Measurements from ENCODE around the gene SLMAP.

SLMAP gene

DNA sequence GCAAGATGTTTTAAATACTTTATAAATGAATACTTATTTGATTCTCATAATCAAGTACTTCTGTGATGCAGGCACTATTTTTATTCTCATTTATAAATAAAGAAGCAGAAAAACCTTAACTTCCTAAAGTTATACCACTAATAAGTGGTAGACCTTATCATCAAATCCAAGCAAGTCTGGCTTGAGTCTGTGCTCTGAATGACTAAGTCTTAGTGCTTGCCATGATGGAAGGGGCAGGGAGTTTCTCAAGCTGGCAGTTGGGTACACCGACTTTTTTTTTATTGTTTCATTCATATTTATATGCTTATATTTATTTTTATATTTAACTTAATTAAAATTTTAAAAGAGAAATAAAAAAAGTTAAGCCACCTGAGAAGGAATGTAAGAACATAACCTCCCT, 23.6 kb downstream of the SLMAP start:
- no peak overlapping the region for H3K4me3 ChIP-seq (ENCODE audit: low read depth, low read length)
- no peak for DNase-seq (ENCODE audit: low read depth)
- TF ChIP-seq, protein P1, sequence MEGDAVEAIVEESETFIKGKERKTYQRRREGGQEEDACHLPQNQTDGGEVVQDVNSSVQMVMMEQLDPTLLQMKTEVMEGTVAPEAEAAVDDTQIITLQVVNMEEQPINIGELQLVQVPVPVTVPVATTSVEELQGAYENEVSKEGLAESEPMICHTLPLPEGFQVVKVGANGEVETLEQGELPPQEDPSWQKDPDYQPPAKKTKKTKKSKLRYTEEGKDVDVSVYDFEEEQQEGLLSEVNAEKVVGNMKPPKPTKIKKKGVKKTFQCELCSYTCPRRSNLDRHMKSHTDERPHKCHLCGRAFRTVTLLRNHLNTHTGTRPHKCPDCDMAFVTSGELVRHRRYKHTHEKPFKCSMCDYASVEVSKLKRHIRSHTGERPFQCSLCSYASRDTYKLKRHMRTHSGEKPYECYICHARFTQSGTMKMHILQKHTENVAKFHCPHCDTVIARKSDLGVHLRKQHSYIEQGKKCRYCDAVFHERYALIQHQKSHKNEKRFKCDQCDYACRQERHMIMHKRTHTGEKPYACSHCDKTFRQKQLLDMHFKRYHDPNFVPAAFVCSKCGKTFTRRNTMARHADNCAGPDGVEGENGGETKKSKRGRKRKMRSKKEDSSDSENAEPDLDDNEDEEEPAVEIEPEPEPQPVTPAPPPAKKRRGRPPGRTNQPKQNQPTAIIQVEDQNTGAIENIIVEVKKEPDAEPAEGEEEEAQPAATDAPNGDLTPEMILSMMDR (IDR thresholded peaks at IDR 0.05; ENCODE audit: control insufficient read depth, extremely low read depth, insufficient read depth): no peak

DNA sequence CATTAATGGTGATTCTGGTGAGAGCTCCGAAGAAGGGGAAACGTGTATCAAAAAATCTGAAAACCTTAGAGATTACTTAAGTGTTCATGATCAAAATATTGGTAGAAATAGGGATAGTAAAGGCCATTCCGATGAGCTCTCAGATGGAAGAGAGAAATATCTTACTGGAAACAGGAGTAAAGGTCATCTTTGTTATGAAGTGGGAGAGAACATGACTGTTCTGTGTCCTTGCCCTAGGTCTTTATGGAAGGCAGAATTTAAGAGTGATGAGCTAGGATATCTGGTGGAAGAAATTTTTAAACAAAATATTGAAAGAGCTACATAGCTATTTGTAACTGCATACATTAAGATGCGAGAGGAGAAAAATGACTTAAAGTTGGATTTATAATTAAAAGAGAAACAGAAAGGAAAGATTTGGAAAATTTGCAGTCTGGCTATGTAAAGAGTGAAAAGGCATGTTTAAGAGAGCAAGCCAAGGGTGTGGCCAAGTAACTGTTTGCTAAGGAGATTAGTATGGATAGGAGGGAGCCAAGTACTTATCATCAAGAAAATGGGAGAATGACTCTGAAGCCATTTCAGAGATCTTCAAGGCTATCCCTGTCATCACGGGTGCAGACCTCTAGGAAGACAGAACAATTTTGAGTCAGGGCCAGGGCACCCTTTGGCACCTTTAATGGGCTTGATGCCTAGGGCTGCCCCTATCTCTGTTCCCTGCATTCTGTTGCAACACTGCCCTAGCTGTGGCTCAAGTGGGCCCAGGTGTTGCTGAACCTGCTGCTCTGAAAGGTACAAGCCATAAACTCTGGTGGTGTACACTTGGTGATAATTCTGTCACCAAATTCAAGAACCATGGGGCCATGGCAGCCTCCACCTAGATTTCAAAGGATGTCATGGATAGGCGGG, 27.3 kb downstream of the SLMAP start:
- no peak overlapping the region for H3K4me3 ChIP-seq (ENCODE audit: low read depth, low read length)
- TF ChIP-seq, protein P1 (IDR thresholded peaks at IDR 0.05; ENCODE audit: control insufficient read depth, extremely low read depth, insufficient read depth): no peak
- DNase-seq (ENCODE audit: low read depth): no peak

DNA sequence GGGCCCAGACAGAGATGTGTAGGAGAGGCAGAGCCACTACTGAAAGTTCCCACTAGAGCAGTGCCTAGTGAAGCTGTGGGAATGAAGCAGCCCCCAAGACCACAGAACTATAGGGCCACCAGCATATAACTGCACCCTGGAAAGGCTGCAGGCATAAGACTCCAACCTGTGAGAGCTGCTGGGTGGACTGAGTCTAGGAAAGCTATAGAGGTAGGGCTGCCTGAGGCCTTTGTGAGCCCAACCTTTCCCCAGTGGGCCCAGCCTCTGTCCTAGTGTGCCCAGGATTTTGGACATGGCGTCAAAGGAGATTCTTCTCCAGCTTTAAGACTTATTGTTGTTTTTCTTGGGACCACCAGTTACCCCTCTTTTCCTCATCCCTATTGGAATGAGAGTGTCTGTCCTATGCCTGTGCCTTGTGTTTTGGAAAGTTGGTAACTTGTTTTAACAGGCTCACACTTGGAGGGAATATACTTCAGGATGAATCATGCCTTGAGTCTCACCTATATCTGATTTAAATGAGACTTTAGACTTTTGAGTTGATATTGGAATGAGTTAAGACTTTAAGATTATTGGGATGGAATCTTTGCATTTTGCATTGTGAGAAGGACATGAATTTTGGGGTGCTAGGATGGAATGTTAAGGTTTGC, 28.1 kb downstream of the SLMAP start:
- TF ChIP-seq, protein P1 (IDR thresholded peaks at IDR 0.05; ENCODE audit: control insufficient read depth, extremely low read depth, insufficient read depth): no peak
- no peak for DNase-seq (ENCODE audit: low read depth)
- H3K4me3 ChIP-seq (ENCODE audit: low read depth, low read length): no peak overlapping the region

DNA sequence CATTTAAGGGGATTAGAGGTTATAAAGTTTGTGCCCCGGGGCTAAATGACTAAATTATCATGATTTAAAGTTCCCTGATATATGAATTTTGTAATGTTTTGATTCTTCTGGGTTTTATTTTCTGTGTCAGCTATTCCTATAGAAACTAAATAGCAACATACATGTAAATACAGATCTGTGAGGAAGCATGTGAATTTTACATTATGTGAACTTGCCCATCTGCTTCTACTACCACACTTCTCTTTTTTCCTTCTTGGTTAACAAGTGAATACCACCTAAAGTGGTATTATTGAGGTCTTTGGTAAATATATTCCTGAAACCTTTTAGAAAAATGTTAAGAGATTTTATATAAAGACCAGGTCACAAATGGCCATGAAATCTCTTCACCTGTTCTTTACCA, 29.3 kb downstream of the SLMAP start:
- TF ChIP-seq, protein P1 (IDR thresholded peaks at IDR 0.05; ENCODE audit: control insufficient read depth, extremely low read depth, insufficient read depth): no peak
- no peak for DNase-seq (ENCODE audit: low read depth)
- H3K4me3 ChIP-seq (ENCODE audit: low read depth, low read length): no peak overlapping the region

DNA sequence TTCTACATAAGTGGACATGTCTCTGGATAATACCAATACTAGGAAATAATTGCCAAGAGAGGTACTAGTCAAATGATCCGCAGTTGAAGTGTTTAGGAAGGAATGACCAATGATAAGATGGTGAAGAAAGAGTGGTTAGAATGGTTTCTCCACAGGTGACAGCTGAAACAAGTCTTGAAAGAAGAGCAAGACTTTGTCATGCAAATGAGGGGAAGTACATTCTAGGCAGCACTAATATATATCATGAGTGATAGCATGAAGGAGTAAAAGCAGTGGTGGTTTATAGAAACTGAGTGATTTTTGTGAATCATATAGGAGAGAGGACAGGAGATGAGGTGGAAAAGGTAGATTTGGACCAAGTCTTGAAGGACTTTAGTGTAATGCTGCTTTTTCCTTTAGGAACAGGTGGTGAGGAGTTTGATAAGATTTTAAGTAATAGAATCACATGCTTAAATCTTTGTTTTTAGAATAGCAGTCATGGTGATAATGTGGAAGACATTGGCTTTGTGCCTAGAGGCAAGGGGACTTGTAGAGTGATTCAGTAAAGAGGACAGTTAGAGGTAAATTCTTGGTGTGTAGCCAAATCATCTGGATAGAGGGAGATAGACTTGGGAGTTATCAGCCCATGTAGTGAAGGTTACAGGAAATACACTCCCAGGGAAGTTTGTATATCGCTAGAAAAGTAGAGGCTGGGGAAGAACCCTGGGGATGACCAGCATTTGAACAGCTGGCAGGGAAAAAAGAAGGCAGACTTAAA, 31.9 kb downstream of the SLMAP start:
- TF ChIP-seq, protein P1 (IDR thresholded peaks at IDR 0.05; ENCODE audit: control insufficient read depth, extremely low read depth, insufficient read depth): no peak
- DNase-seq (ENCODE audit: low read depth): no peak
- H3K4me3 ChIP-seq (ENCODE audit: low read depth, low read length): no peak overlapping the region

DNA sequence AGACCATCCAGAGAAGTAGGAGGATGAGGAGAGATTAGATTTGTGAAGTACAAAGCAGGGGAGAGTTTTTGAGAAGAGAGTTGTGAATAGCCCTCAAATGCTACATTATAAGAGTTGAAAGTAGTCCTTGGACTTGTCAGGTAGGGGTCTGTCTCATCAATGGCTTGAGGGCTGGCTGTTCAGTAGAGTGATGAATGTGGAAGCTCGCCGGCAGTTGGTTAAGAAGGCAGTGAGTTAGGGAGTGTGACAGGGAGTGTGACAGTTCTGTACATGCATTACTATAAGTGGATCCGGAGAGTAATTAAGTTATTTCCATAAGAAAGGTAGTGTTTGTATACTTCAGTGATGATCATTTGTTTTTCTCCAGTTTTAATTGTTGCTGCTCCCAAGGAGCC, 32.5 kb downstream of the SLMAP start:
- TF ChIP-seq, protein P1 (IDR thresholded peaks at IDR 0.05; ENCODE audit: control insufficient read depth, extremely low read depth, insufficient read depth): no peak
- no peak overlapping the region for H3K4me3 ChIP-seq (ENCODE audit: low read depth, low read length)
- no peak for DNase-seq (ENCODE audit: low read depth)

Data from LNCaP clone FGC (cell line).